Measurements from ENCODE around the gene KCNJ10. TPM values are rescaled to one million over a fixed set of nuclear protein-coding genes. Genes with fewer than 3 reads are reported as not detected.

Gene KCNJ10
- total RNA-seq, 1 donor from 2014 or later: not detected

GRCh38 chr1:160090760-160091159 is 20.8 kb upstream of the KCNJ10 start:
- intact Hi-C loops (cut with DNase I): no loop called here
- DNase-seq (ENCODE audit: missing footprints) (peak; percentile 22), ATAC-seq (no peak)

- no peak for DNase-seq (ENCODE audit: missing footprints)
- ATAC-seq: no peak
- intact Hi-C loops (cut with DNase I): no loop called here
Measured at GRCh38 chr1:160089883-160090282, 19.9 kb upstream of the KCNJ10 start.

GRCh38 chr1:160087118-160087662 is 17.2 kb upstream of the KCNJ10 start:
- no peak for ATAC-seq
- intact Hi-C loops (cut with DNase I): no loop called here

GRCh38 chr1:160086456-160086892 is 16.5 kb upstream of the KCNJ10 start:
- ATAC-seq: peak; percentile 65
- intact Hi-C loops (cut with DNase I): no loop called here
- no peak for DNase-seq (ENCODE audit: missing footprints)

More at GRCh38 chr1:160087118-160087662, 17.2 kb upstream of the KCNJ10 start:
- DNase-seq (ENCODE audit: missing footprints): no peak

- intact Hi-C loops (cut with DNase I): loop anchor here (1.0 kb wide), 1 partner anchor 40 kb away; no protein-coding TSS in a partner anchor
- DNase-seq (ENCODE audit: missing footprints): peak; percentile 91
- peak; percentile 74 for ATAC-seq
Measured at GRCh38 chr1:160085686-160086455, 15.9 kb upstream of the KCNJ10 start.

GRCh38 chr1:160084771-160085321 is 14.9 kb upstream of the KCNJ10 start:
- ATAC-seq: no peak
- intact Hi-C loops (cut with DNase I): loop anchor here (1.0 kb wide), 1 partner anchor 39 kb away; no protein-coding TSS in a partner anchor
- no peak for DNase-seq (ENCODE audit: missing footprints)

GRCh38 chr1:160083968-160084770 is 14.2 kb upstream of the KCNJ10 start:
- DNase-seq (ENCODE audit: missing footprints) (peak; percentile 82), ATAC-seq (peak; percentile 62)
- intact Hi-C loops (cut with DNase I): no loop called here

GRCh38 chr1:160082926-160083325 is 13.0 kb upstream of the KCNJ10 start:
- DNase-seq (ENCODE audit: missing footprints): no peak
- no peak for ATAC-seq
- intact Hi-C loops (cut with DNase I): no loop called here

GRCh38 chr1:160082487-160082886 is 12.5 kb upstream of the KCNJ10 start:
- intact Hi-C loops (cut with DNase I): no loop called here
- ATAC-seq (no peak), DNase-seq (ENCODE audit: missing footprints) (no peak)

GRCh38 chr1:160081261-160081936 is 11.4 kb upstream of the KCNJ10 start, which contains the start of gene KCNJ9:
KCNJ9 (plus strand) TSS chr1:160081538; CDS start chr1:160084031, 2,493 bp downstream.
- ATAC-seq (no peak), DNase-seq (ENCODE audit: missing footprints) (no peak)
- intact Hi-C loops (cut with DNase I): no loop called here

GRCh38 chr1:160080381-160081100 is 10.6 kb upstream of the KCNJ10 start:
- ATAC-seq (no peak), DNase-seq (ENCODE audit: missing footprints) (no peak)
- intact Hi-C loops (cut with DNase I): no loop called here

- DNase-seq (ENCODE audit: missing footprints) (no peak), ATAC-seq (no peak)
- intact Hi-C loops (cut with DNase I): no loop called here
Measured at GRCh38 chr1:160079448-160079847, 9.5 kb upstream of the KCNJ10 start.

GRCh38 chr1:160078512-160079195 is 8.7 kb upstream of the KCNJ10 start:
- no peak for DNase-seq (ENCODE audit: missing footprints)
- intact Hi-C loops (cut with DNase I): no loop called here
- no peak for ATAC-seq

- ATAC-seq (peak; percentile 13), DNase-seq (ENCODE audit: missing footprints) (no peak)
- intact Hi-C loops (cut with DNase I): no loop called here
Measured at GRCh38 chr1:160077486-160077885, 7.5 kb upstream of the KCNJ10 start.

GRCh38 chr1:160076295-160076694 is 6.3 kb upstream of the KCNJ10 start:
- DNase-seq (ENCODE audit: missing footprints) (no peak), ATAC-seq (no peak)
- intact Hi-C loops (cut with DNase I): no loop called here

- no peak for DNase-seq (ENCODE audit: missing footprints)
- ATAC-seq: no peak
- intact Hi-C loops (cut with DNase I): no loop called here
Measured at GRCh38 chr1:160075836-160076235, 5.9 kb upstream of the KCNJ10 start.

- no peak for ATAC-seq
- intact Hi-C loops (cut with DNase I): no loop called here
- DNase-seq (ENCODE audit: missing footprints): no peak
Measured at GRCh38 chr1:160074865-160075264, 4.9 kb upstream of the KCNJ10 start.

Measured in Right ventricle myocardium inferior (tissue), 1 donor.